Mesothelial cell of epicardium (in vitro differentiated cells): ENCODE measurements around the gene AASDH. TPM values are rescaled to one million over a fixed set of nuclear protein-coding genes. Genes with fewer than 3 reads are reported as not detected.
"Not testable (repeated sequence)": the region's sequence is repeated elsewhere in the genome, so short reads cannot be mapped to it uniquely, and the experiment has no call there.

Experiments used
- DNase-seq, 2 experiments: peaks; one replicate each; pipeline ENCODE4 v3.0.0; 2021; ENCODE audit warnings: low spot score in 2 of 2; ENCODE audit not compliant: unreplicated experiment in 2 of 2
- H3K27ac Mint-ChIP-seq: 2 replicates; pipeline ENCODE4 v1.8.0; 2021; ENCODE audit warnings: mixed read lengths
- H3K27me3 Mint-ChIP-seq: 2 replicates; pipeline ENCODE4 v1.8.0; 2021; ENCODE audit warnings: low read depth, mixed read lengths
- H3K36me3 Mint-ChIP-seq: 2 replicates; pipeline ENCODE4 v1.8.0; 2021; ENCODE audit warnings: mixed read lengths
- H3K4me1 Mint-ChIP-seq: 2 replicates; pipeline ENCODE4 v1.8.0; 2021; ENCODE audit warnings: mixed read lengths
- H3K4me3 Mint-ChIP-seq: 2 replicates; pipeline ENCODE4 v1.8.0; 2021; ENCODE audit warnings: mild to moderate bottlenecking, moderate library complexity, mixed read lengths
- H3K9me3 Mint-ChIP-seq: 2 replicates; pipeline ENCODE4 v1.8.0; 2021; ENCODE audit warnings: mixed read lengths
- CTCF ChIP-seq: fragments of 200-600 bp; sonication (generic); IDR thresholded peaks from one replicate; pipeline ENCODE4 v1.5.0; 2021; ENCODE audit warnings: antibody characterized with exemption; ENCODE audit not compliant: unreplicated experiment
- total RNA-seq: library from RNA; stranded (reverse); gene quantifications from 3 replicates; pipeline ENCODE4 v1.2.1, GENCODE V29; 2021

The AASDH gene
- total RNA-seq, 1 donor from 2014 or later, result 21.9 TPM

- no peak for TF ChIP-seq CTCF
- Mint-ChIP-seq H3K27me3 (no peaks in the 10 kb centered on the region), H3K27ac (peak overlapping the region; percentile 65), H3K36me3 (peaks cover 34% of the 10 kb centered on the region), H3K9me3 (peaks cover 4% of the 10 kb centered on the region), H3K4me3 (no peak overlapping the region), H3K4me1 (peaks cover 20% of the 10 kb centered on the region)
- DNase-seq, result no peak
Measured at GRCh38 chr4:56371426-56372220, 15.7 kb downstream of the AASDH start.

DNA sequence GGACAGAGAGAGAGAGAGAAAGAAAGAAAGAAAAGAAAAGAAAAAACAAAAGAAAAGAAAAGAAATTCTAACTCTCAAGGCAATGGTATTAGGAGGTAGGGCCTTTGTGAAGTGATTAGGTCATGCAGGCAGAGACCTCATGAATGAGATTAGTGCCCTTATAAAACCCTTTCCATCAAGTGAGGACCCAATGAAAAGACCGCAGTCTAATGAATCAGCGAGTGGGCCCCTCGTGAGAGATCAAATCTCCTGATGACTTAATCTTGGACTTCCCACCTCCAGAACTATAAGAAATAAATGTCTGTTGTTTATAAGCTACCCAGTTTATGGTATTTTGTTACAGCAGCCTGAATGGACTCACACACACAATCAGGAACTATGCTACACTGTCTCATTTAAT, 16.9 kb downstream of the AASDH start:
- Mint-ChIP-seq H3K4me3 (no peak overlapping the region), H3K36me3 (peaks cover 31% of the 10 kb centered on the region), H3K9me3 (peaks cover 7% of the 10 kb centered on the region), H3K27ac (no peak overlapping the region), H3K27me3 (no peaks in the 10 kb centered on the region), H3K4me1 (peaks cover 16% of the 10 kb centered on the region)
- DNase-seq, result no peak
- TF ChIP-seq CTCF, result no peak

DNA sequence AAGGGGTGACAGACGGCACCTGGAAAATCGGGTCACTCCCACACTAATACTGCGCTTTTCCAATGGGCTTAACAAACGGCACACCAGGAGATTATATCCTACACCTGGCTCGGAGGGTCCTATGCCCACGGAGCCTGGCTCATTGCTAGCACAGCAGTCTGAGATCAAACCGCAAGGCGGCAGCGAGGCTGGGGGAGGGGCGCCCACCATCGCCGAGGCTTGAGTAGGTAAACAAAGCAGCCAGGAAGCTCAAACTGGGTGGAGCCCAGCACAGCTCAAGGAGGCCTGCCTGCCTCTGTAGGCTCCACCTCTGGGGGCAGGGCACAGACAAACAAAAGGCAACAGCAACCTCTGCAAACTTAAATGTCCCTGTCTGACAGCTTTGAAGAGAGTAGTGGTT, 24.3 kb downstream of the AASDH start:
- H3K27ac Mint-ChIP-seq, DNase-seq, H3K27me3 Mint-ChIP-seq, H3K4me3 Mint-ChIP-seq, H3K9me3 Mint-ChIP-seq, H3K4me1 Mint-ChIP-seq: not testable (repeated sequence)
- H3K36me3 Mint-ChIP-seq, result peaks cover 58% of the 10 kb centered on the region

GRCh38 chr4:56360071-56360470, 27.2 kb downstream of the AASDH start:
- no peak overlapping the region for H3K4me3 Mint-ChIP-seq
- H3K9me3 Mint-ChIP-seq, result peaks cover 6% of the 10 kb centered on the region
- H3K27me3 Mint-ChIP-seq, result no peaks in the 10 kb centered on the region
- no peaks in the 10 kb centered on the region for H3K4me1 Mint-ChIP-seq
- no peak for DNase-seq
- no peak overlapping the region for H3K27ac Mint-ChIP-seq
- TF ChIP-seq CTCF, result no peak
- peaks cover 62% of the 10 kb centered on the region for H3K36me3 Mint-ChIP-seq

DNA sequence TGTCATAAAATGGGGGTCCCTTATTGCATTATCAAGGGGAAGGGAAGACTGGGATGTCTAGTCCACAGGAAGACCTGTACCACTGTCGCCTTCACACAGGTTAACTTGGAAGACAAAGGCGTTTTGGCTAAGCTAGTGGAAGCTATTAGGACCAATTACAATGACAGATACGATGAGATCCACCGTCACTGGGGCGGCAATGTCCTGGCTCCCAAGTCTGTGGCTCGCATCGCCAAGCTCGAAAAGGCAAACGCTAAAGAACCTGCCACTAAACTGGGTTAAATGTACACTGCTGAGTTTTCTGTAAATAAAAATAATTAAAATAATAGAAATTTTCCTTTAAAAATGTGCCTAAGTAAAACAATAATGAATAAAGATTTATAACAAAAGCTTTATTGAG, 30.6 kb downstream of the AASDH start:
- no peak for DNase-seq
- H3K4me1 Mint-ChIP-seq, result no peaks in the 10 kb centered on the region
- H3K4me3 Mint-ChIP-seq, result no peak overlapping the region
- no peak overlapping the region for H3K27ac Mint-ChIP-seq
- H3K9me3 Mint-ChIP-seq, result no peaks in the 10 kb centered on the region
- TF ChIP-seq CTCF, result no peak
- H3K27me3 Mint-ChIP-seq, result no peaks in the 10 kb centered on the region
- H3K36me3 Mint-ChIP-seq, result peaks cover 40% of the 10 kb centered on the region

DNA sequence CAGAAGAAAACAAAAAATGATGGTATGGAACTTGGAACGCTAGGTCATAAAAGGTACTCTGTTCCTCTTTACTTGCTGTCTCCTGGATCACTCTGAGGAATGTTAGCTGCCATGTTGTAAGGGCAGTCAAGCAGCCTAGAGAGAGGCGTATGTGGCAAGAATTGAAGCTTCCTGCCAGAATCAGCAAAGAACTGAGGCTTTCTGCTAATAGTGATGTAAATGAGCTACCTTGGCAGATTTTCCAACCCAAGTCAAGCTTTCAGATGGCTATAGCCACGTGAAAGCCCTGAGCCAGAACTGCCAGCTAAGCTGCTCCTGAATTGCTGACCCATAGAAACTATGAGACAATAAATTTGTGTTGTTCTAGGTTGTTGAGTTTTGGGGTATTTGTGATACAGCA, 38.7 kb downstream of the AASDH start:
- Mint-ChIP-seq H3K9me3 (no peaks in the 10 kb centered on the region), H3K36me3 (peaks cover 33% of the 10 kb centered on the region), H3K27ac (no peak overlapping the region), H3K4me3 (no peak overlapping the region), H3K27me3 (no peaks in the 10 kb centered on the region), H3K4me1 (no peaks in the 10 kb centered on the region)
- DNase-seq, result no peak
- TF ChIP-seq CTCF, result no peak
